HG03097 (cell line): ENCODE results near the gene RAB11FIP4.

Experiments
- ATAC-seq: cut with Tn5 transposase; IDR thresholded peaks from one replicate; pipeline ENCODE4 v1.9.1; 2021; ENCODE audit not compliant: unreplicated experiment, low FRiP score

Gene RAB11FIP4

DNA sequence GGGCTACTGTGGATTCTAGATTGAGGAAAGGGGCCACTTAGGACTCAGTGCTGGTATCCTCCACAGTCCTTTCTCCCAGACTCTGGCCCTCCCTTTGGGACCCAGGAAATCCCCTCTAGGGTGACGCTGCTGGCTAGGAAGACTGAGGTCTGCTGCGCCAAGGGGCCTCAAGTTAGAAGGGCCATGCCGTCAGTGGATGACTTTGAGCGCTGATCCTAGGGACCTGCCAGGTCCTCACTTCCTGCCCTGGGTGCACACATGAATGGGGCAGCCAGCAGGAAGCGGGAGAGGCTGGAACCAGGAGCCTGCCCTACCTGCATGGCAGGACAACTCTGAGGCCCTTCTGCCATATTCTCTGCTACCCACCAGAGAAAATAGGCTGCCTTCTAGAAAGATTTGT, 145.0 kb downstream of the RAB11FIP4 start:
- no peak for ATAC-seq

- ATAC-seq, result no peak
These were observed 146.1 kb downstream of the RAB11FIP4 start for GRCh38 chr17:31537565-31538011.

- ATAC-seq, result peak; percentile 49
These were observed 146.7 kb downstream of the RAB11FIP4 start for GRCh38 chr17:31538080-31538762.

DNA sequence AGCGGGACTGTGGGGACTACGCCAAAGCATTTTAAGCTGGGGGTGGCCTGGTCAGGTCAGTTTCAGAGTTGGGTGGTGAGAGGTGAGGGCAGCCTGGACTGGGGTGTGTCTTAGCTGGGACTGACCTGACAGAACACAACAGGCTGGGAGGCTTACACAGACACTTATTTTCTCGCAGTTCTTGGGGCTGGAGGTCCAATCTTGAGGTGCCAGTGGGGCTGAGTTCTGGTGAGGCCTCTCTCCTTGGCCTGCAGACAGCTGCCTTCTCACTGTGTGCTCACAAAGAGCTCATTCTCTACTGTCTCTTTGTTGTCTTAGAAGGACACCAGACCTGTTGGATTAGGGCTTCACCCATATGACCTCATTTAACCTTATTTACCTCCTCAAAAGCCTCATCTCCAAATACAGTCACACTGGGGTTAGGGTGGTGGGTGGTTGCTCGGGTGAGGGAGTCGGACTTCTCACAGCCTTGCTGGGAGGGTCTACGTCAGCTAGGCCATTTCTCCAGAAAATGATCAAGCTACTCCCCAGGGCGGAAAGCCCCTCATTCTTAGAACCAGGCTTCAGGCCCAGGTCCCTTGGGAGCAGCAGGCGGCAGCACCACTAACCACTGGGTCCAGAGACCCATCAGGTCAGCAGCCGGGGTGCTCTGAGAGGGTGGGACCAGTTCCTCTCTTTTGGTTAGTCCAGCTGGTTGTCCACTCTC, 149.3 kb downstream of the RAB11FIP4 start:
- ATAC-seq, result no peak

GRCh38 chr17:31541559-31541958, 150.1 kb downstream of the RAB11FIP4 start:
- ATAC-seq, result no peak

- ATAC-seq, result no peak
These were observed 152.7 kb downstream of the RAB11FIP4 start for GRCh38 chr17:31544186-31544585.

- no peak for ATAC-seq
These were observed 155.2 kb downstream of the RAB11FIP4 start for GRCh38 chr17:31546650-31547049.

DNA sequence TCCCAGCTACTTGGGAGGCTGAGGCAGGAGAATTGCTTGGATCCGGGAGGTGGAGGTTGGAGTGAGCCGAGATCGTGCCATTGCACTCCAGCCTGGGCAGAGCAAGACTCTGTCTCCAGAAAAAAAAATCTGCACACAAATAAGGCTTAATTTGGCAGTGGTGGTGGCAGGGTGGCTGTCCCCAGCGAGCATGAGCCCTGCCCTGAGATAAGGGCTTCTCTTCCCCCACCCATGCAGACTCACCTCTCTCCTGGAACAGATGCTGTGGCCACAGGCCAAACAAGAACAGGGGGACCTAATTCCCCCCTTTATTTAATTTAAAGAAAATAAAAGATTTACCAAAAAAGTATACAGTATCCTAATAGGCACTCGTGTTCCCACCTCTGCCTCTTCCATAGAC, 157.2 kb downstream of the RAB11FIP4 start:
- ATAC-seq, result no peak

DNA sequence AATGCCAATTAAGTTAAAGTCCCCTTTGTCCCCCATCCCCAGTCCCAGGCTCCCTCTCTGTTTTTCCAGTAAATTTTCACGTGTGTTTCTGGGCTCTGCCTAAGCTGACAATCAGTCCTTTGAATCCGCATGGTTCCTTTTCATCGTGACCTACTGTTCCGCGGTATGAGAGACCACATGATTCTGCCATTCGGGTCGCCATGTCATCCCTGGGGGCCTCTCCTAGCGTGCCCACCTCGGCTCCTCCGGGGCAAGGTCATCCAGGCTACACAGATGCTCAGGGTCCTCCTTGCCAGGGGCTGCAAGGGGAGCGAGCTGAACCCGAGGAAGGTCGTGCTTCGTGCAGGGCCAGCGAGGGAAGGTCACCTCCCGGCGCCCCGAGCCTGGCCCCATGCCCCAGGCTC, 157.6 kb downstream of the RAB11FIP4 start:
- ATAC-seq, result peak; percentile 12

DNA sequence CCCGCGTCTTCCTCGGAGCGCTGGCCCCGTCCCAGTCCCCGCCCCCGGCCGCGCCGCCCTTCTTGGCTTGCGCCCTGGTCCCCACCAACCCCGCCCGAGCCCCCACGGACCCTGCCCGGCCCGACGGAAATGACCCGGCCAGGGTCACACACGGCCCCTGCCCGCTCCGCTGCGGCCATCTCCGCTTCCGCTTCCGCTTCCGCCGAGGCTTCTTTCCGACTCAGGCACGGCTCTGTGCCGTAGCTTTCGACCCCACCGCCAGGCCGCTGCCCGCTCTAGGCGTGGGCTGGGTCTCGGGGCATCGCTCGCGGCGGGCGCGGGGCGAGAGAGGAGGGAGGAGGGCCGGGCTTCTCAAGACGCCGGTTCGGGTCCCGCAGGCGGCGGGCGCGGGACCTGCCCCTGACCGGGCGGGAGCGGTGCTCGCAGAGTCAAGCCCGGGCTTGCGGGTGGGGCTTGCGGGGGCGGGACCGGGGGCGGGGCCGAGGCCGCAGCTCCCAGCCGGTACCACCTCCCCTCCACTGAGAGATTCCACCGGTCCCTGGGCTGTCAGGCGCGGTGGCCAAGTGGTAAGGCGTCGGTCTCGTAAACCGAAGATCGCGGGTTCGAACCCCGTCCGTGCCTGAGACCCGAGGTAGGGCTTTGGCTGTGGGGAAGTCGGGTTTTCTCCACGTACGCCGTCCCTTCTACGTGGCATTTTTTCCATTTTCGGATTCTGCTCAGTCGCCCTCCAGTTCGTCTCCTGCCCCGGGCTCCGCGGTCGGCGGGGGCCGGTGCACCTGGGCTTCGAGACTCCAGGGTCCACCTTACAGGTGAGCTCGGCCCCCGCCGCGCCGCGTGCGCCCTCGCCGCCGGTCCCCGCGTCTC, 158.3 kb downstream of the RAB11FIP4 start:
- peak; percentile 71 for ATAC-seq

DNA sequence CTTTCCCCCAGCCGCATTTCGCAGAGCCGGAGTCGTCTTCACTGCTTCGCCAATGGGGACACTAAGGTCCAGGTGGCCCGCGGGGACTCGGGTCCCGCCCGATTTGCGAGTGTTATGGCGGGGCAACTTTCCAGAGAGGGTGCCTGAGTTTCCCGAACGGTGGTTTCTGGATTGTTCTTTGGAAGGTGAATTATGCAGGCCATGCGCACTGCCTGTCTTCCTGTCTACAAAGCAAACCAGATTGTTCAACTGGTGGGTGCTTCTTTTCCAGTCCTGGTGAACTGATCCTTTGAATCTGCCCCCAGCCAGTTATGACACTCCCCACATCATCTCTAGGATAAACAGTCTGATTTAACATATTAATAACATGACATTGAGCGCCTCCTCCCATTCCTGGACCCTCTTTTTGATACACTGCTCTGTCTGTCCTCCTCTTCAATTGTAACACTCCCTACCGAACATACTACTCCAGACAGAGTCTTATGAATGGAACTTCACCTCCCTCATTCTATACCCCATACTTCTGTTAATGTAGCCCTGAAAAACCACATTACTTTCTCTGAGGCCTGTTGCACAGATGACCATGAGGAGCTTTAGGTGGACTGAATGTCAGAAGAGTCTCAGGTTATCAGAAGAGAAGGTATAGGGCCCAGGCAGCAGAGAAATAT, 159.0 kb downstream of the RAB11FIP4 start:
- peak; percentile 3 for ATAC-seq

DNA sequence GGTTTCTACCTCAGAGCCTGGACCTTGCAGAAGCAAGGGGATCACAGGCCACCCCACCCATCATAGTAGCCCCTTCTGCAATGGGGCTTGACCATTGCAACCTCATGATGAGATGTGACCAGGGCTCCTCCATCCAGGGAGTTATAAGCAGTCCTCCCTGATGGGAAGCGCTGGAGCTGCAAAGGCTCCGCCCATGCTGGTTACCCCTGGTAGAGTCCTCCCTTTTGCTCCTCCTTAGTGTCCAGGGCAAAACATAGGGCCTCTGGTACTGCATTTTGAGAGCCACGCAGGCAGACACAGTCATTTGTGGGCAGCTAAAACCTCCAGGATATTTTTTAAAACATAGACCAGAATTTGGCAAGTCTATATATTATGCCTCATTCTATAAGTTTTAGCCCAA, 161.1 kb downstream of the RAB11FIP4 start:
- no peak for ATAC-seq

DNA sequence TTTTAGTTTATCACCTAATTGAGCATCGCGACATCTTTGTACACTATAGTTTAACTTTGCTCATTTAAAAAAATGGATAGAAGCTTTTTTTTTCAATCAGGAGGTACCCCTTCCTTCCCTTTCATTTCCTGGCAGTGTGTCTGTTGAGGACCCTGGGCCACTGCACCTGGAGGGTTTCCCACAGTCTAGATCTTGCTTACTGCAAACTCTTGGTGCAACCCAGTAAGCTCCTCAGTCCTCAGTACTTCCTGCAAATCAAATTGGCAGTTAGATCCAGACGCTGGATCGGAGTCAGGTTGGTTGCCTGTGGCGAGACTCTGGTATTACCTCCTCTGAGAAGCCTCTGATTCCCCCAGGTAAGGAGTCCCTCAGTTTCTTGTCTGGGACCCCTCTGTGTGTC, 162.0 kb downstream of the RAB11FIP4 start:
- ATAC-seq, result no peak

GRCh38 chr17:31554930-31555329, 163.5 kb downstream of the RAB11FIP4 start:
- ATAC-seq, result no peak

- no peak for ATAC-seq
These were observed 165.6 kb downstream of the RAB11FIP4 start for GRCh38 chr17:31556969-31557645.

DNA sequence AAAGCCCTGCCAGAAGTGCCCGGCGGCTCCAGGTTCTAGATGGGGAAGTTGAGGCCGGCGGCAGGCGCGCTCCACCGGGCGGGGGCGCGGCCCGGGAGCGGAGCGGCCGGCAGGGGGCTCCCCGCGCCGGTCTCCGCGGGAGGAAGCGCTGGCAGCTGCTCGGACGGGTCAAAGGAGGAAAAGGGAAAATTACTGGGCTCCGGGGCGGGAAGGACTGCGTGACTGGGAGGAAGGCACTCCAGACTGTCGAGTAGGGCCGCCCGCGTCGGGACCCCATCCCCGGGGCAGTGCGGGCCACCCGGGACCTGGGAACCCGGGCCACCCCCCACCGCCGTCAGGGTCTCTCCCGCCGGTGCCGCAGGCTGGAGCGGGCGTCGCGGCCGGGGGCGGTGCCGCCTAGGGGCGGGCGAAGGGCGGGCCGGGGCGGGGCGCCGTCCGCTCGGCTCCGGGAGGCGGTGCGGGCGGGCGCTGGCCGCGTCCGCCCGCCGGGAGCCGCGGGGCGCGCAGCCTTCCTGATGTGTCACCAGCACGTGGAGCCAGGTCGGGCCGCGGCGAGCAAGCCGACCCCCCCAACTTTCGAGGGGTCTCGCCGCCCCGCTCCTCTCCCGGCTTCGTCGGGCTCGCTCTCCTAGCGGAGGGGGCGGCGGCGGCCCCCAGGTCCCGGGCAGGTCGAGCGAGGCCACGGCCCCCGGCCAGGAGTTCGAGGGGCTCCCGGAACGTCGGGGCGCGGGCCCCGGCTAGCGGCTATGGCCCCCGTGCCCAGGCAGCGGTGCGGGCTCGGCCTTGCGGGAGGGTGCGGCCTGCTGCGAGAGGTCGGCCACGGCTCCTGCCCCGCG, 167.5 kb downstream of the RAB11FIP4 start:
- ATAC-seq, result no peak

GRCh38 chr17:31559584-31560501, 168.4 kb downstream of the RAB11FIP4 start:
- no peak for ATAC-seq

DNA sequence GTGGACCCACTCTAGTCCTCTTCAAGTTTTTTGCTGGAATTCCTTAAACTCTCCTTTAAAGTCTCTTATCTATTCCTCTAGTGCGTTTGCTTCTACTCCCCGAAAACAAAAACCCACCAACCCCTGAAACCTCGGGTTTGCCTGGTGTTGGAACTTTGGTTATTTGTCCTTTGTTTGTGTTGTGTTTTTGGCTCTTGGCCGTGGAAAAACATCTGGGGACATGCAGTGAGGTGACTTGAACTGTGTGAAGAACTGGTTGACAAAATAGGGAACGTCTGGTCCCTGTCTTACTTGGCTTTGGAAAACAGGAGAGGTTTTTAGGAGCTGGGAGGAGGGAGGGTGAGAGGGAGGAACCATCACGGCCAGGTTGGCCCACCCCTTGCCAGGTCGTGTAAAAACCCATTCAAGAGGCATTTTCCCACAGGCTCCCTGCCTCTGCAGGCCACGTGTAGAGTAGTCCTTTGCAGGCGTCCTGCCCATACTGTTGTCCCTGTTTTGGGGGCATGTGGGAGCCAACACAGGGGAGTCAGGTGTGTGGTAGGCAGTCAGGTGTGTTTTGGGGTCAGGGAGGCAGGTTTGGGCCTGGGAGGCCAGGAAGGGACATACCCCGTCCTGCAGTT, 169.3 kb downstream of the RAB11FIP4 start:
- ATAC-seq, result no peak
